ENCODE results near the gene ABCA4.

ABCA4 gene

GRCh38 chr1:94055459-94056122 is 65.4 kb downstream of the ABCA4 start:
- Mint-ChIP-seq H3K36me3 (ENCODE audit: low read depth) (no peaks in the 10 kb centered on the region), H3K9me3 (no peaks in the 10 kb centered on the region), H3K27me3 (ENCODE audit: low read depth, poor library complexity) (peaks cover 14% of the 10 kb centered on the region), H3K27ac (peak overlapping the region; percentile 75), H3K4me1 (peaks cover 12% of the 10 kb centered on the region), H3K4me3 (no peak overlapping the region)
- DNase-seq = no peak
- TF ChIP-seq, protein P1, sequence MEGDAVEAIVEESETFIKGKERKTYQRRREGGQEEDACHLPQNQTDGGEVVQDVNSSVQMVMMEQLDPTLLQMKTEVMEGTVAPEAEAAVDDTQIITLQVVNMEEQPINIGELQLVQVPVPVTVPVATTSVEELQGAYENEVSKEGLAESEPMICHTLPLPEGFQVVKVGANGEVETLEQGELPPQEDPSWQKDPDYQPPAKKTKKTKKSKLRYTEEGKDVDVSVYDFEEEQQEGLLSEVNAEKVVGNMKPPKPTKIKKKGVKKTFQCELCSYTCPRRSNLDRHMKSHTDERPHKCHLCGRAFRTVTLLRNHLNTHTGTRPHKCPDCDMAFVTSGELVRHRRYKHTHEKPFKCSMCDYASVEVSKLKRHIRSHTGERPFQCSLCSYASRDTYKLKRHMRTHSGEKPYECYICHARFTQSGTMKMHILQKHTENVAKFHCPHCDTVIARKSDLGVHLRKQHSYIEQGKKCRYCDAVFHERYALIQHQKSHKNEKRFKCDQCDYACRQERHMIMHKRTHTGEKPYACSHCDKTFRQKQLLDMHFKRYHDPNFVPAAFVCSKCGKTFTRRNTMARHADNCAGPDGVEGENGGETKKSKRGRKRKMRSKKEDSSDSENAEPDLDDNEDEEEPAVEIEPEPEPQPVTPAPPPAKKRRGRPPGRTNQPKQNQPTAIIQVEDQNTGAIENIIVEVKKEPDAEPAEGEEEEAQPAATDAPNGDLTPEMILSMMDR (IDR thresholded peaks at IDR 0.05) = no peak

DNA sequence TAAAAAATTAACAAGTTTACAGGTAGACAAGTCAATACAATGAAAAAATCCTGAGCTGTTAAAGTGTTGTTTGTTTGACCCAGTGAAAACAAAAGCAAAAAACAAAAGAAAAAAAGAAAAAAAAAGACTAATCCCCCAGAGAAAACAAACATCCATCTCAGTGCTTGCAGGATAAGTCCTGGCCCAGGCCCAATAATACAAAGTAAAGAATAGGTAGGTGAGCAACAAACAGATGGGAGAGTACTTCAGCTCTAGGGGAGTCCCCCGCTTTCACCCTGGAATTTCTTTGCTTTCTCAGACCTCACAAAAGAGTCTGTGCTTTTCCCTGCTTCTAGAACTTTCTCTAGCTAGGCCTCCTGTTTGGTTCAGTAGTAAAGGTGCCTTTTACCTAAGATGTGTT is 70.3 kb downstream of the ABCA4 start:
- Mint-ChIP-seq H3K27me3 (ENCODE audit: low read depth, poor library complexity) (peaks cover 14% of the 10 kb centered on the region), H3K4me1 (peaks cover 28% of the 10 kb centered on the region), H3K36me3 (ENCODE audit: low read depth) (no peaks in the 10 kb centered on the region), H3K4me3 (no peak overlapping the region), H3K9me3 (no peaks in the 10 kb centered on the region), H3K27ac (no peak overlapping the region)
- no peak for DNase-seq
- TF ChIP-seq, protein P1 (IDR thresholded peaks at IDR 0.05) = no peak

DNA sequence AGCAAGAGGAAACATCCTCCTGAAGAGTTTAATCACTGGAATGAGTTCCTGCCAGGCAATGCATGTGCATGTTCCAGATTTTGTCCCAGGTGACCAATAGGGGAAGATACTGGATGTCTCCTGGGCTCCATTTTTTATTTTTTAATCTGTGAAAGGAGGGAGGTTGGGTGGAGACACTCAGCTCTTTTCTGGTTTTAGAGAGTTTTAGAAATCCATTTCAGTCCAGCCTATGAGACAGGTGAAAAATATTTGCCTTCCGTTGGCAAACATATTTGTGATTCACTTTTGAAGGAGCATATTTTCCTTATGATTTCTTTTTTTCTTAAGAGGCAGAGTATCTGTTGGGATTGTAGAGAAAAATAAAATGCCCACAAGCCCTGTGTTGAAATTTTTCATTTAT is 70.7 kb downstream of the ABCA4 start:
- peaks cover 12% of the 10 kb centered on the region for H3K27me3 Mint-ChIP-seq (ENCODE audit: low read depth, poor library complexity)
- H3K4me3 Mint-ChIP-seq = no peak overlapping the region
- H3K9me3 Mint-ChIP-seq = no peaks in the 10 kb centered on the region
- no peaks in the 10 kb centered on the region for H3K36me3 Mint-ChIP-seq (ENCODE audit: low read depth)
- peaks cover 31% of the 10 kb centered on the region for H3K4me1 Mint-ChIP-seq
- DNase-seq = no peak
- H3K27ac Mint-ChIP-seq = no peak overlapping the region
- TF ChIP-seq, protein P1 (IDR thresholded peaks at IDR 0.05) = no peak

DNA sequence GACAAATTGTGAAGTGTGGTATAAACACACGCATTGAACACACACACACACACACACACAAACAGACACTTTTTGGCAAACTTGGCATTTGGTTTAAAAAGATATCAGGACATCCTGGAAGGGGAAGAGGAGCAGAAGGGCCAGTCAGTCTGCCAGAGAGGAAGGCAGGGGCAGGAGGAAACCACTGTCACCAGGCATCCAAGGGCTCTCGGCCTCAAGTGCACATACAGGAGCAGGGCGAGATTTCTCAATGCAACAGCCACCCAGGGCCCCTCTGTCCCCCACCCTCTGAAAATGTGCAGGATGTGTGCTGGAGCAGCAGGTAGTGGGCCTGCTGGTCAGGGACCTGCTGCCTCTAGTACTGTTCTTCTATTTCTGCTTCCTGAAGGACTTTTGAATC is 71.2 kb downstream of the ABCA4 start:
- no peak overlapping the region for H3K4me3 Mint-ChIP-seq
- no peaks in the 10 kb centered on the region for H3K9me3 Mint-ChIP-seq
- H3K27me3 Mint-ChIP-seq (ENCODE audit: low read depth, poor library complexity) = peaks cover 12% of the 10 kb centered on the region
- TF ChIP-seq, protein P1 (IDR thresholded peaks at IDR 0.05) = no peak
- peaks cover 31% of the 10 kb centered on the region for H3K4me1 Mint-ChIP-seq
- no peak overlapping the region for H3K27ac Mint-ChIP-seq
- DNase-seq = no peak
- no peaks in the 10 kb centered on the region for H3K36me3 Mint-ChIP-seq (ENCODE audit: low read depth)

- H3K4me1 Mint-ChIP-seq = peaks cover 37% of the 10 kb centered on the region
- DNase-seq = peak; percentile 16
- H3K4me3 Mint-ChIP-seq = no peak overlapping the region
- H3K27ac Mint-ChIP-seq = peak overlapping the region; percentile 10
- TF ChIP-seq, protein P1 (IDR thresholded peaks at IDR 0.05) = no peak
- H3K9me3 Mint-ChIP-seq = no peaks in the 10 kb centered on the region
- H3K27me3 Mint-ChIP-seq (ENCODE audit: low read depth, poor library complexity) = peaks cover 9% of the 10 kb centered on the region
- H3K36me3 Mint-ChIP-seq (ENCODE audit: low read depth) = no peaks in the 10 kb centered on the region
Observed at GRCh38 chr1:94048413-94049164, 72.4 kb downstream of the ABCA4 start.

Measured in nephron progenitor cell (in vitro differentiated cells).